SIG-M5 (cell line): ENCODE measurements around the gene FAM234B.

Experiments used
- DNase-seq: peaks from one replicate; lab custom pipeline; 2025; lab: John Stamatoyannopoulos, UW

The FAM234B gene

GRCh38 chr12:13117029-13117428 is 72.8 kb downstream of the FAM234B start:
- DNase-seq, result no peak

- DNase-seq, result no peak
Measured at GRCh38 chr12:13119826-13120225, 75.6 kb downstream of the FAM234B start.

- no peak for DNase-seq
Measured at GRCh38 chr12:13120413-13120812, 76.2 kb downstream of the FAM234B start.

- DNase-seq, result no peak
Measured at GRCh38 chr12:13121568-13121967, 77.4 kb downstream of the FAM234B start.

- no peak for DNase-seq
Measured at GRCh38 chr12:13124656-13125505, 80.7 kb downstream of the FAM234B start.

GRCh38 chr12:13125996-13126395 is 81.8 kb downstream of the FAM234B start:
- DNase-seq, result no peak

- no peak for DNase-seq
Measured at GRCh38 chr12:13126494-13126893, 82.3 kb downstream of the FAM234B start.

- no peak for DNase-seq
Measured at GRCh38 chr12:13127444-13127843, 83.3 kb downstream of the FAM234B start.

GRCh38 chr12:13128291-13128965 is 84.2 kb downstream of the FAM234B start:
- DNase-seq, result no peak

- DNase-seq, result no peak
Measured at GRCh38 chr12:13130981-13131380, 86.8 kb downstream of the FAM234B start.
